DND-41 (cell line): ENCODE data around the gene DDX20.
"Not testable (repeated sequence)": the region's sequence is repeated elsewhere in the genome, so short reads cannot be mapped to it uniquely, and the experiment has no call there.

Source experiments
- ATAC-seq: fragments of 200-7000 bp; cut with Tn5 transposase; 3 replicates; pipeline ENCODE4 v1.9.1; 2021; ENCODE audit warnings: low read depth; ENCODE audit not compliant: insufficient read depth
- DNase-seq: peaks from one replicate; pipeline ENCODE4 v3.0.0-alpha.2; 2020
- H2AFZ ChIP-seq: 2 replicates; pipeline ENCODE4 v1.6.0; 2012; ENCODE audit warnings: low read depth, low read length
- H3K27ac ChIP-seq: 2 replicates; pipeline ENCODE4 v1.5.1; 2012; ENCODE audit warnings: low read length, inconsistent platforms
- H3K27me3 ChIP-seq: fragments of 200-600 bp; sonication (generic); 2 replicates; pipeline ENCODE4 v1.6.0; 2012; ENCODE audit warnings: low read length, mild to moderate bottlenecking, inconsistent platforms; ENCODE audit not compliant: insufficient read depth, poor library complexity
- H3K36me3 ChIP-seq: 2 replicates; pipeline ENCODE4 v1.5.1; 2012; ENCODE audit warnings: low read length, inconsistent platforms; ENCODE audit not compliant: insufficient read depth
- H3K4me1 ChIP-seq: 2 replicates; pipeline ENCODE4 v1.5.1; 2012; ENCODE audit warnings: mild to moderate bottlenecking, low read length; ENCODE audit not compliant: insufficient read depth
- H3K4me2 ChIP-seq: 2 replicates; pipeline ENCODE4 v1.6.0; 2012; ENCODE audit warnings: mild to moderate bottlenecking, moderate library complexity, low read length, inconsistent platforms; ENCODE audit not compliant: insufficient read depth
- H3K4me3 ChIP-seq, 2 experiments: fragments of 200-600 bp in 1 of 2; shearing (Covaris generic) in 1 of 2; 2 replicates each; pipeline ENCODE4 v1.5.1; 2012 to 2016; ENCODE audit warnings: inconsistent platforms in 2 of 2, low read length in 2 of 2, mild to moderate bottlenecking in 2 of 2, low read depth in 1 of 2, moderate library complexity in 1 of 2
- H3K79me2 ChIP-seq: 2 replicates; pipeline ENCODE4 v1.6.0; 2012; ENCODE audit warnings: low read length, inconsistent platforms; ENCODE audit not compliant: insufficient read depth
- H3K9ac ChIP-seq: 2 replicates; pipeline ENCODE4 v1.6.0; 2012; ENCODE audit warnings: low read depth, mild to moderate bottlenecking, inconsistent platforms, low read length, moderate library complexity
- H3K9me3 ChIP-seq: 2 replicates; pipeline ENCODE4 v1.5.1; 2012; ENCODE audit warnings: low read length, moderate library complexity, mild to moderate bottlenecking, inconsistent platforms; ENCODE audit not compliant: insufficient read depth, severe bottlenecking
- H4K20me1 ChIP-seq: 2 replicates; pipeline ENCODE4 v1.6.0; 2012; ENCODE audit warnings: low read length; ENCODE audit not compliant: insufficient read depth
- EZH2 ChIP-seq: IDR thresholded peaks from 3 replicates; pipeline ENCODE4 v1.6.1; 2012; ENCODE audit warnings: borderline replicate concordance, low read depth, mild to moderate bottlenecking, moderate library complexity, low read length, inconsistent platforms; ENCODE audit not compliant: severe bottlenecking
- TF ChIP-seq, protein P1 (sequence below): IDR thresholded peaks from 2 replicates; pipeline ENCODE4 v1.5.1; 2012; ENCODE audit warnings: borderline replicate concordance, low read length, moderate library complexity, mild to moderate bottlenecking; ENCODE audit not compliant: poor library complexity, severe bottlenecking; ENCODE audit errors: extremely low read depth

DDX20 gene

DNA sequence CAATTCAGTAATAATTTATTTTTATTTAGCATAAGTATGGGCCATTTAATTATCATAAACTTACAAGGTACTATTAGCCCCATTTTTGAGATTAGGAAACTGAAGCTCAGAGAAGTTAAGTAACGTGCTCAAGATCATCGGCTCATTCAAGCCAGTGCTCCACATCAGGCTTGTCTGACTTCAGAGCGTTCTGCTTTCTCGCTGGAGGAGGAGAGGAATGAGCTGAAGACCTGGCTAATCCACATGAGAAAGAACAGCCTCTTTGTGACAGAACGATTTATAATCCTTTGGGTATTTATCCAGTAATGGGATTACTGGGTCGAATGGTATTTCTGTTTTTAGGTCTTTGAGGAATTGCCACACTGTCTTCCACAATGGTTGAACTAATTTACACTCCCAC is 39.7 kb downstream of the DDX20 start:
- no peak overlapping the region for H2AFZ ChIP-seq

DNA sequence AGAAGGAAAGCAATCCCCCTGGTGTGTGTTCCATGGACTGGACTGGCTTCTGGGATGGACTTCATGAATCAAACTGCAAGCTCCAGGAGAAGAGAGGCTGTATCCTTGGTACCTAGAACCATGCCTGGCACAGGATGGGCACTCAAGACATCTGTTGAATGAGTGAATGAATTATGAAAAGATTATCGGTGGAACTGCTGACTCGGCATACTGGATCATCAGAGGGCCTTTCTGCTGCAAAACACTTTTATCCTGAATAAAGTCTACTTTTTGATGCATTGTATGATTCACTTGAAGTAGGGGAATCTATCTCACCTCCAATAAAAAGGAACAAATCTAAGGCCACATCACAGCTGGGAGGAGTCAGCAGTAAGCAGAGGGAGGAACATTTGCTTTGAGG is 42.9 kb downstream of the DDX20 start:
- Histone ChIP-seq H3K4me2 (no peak overlapping the region), H4K20me1 (no peaks in the 10 kb centered on the region), H3K9me3 (no peaks in the 10 kb centered on the region), H3K79me2 (no peaks in the 10 kb centered on the region), H3K27ac (no peak overlapping the region), H3K4me1 (no peaks in the 10 kb centered on the region), H3K36me3 (no peaks in the 10 kb centered on the region), H3K9ac (no peak overlapping the region), H3K4me3 (no peak overlapping the region), H3K27me3 (peaks cover 3% of the 10 kb centered on the region), H2AFZ (no peak overlapping the region)
- DNase-seq (no peak), ATAC-seq (no peak)
- no peak for TF ChIP-seq EZH2
- TF ChIP-seq, protein P1, sequence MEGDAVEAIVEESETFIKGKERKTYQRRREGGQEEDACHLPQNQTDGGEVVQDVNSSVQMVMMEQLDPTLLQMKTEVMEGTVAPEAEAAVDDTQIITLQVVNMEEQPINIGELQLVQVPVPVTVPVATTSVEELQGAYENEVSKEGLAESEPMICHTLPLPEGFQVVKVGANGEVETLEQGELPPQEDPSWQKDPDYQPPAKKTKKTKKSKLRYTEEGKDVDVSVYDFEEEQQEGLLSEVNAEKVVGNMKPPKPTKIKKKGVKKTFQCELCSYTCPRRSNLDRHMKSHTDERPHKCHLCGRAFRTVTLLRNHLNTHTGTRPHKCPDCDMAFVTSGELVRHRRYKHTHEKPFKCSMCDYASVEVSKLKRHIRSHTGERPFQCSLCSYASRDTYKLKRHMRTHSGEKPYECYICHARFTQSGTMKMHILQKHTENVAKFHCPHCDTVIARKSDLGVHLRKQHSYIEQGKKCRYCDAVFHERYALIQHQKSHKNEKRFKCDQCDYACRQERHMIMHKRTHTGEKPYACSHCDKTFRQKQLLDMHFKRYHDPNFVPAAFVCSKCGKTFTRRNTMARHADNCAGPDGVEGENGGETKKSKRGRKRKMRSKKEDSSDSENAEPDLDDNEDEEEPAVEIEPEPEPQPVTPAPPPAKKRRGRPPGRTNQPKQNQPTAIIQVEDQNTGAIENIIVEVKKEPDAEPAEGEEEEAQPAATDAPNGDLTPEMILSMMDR = no peak

More for the DNA sequence above, 39.7 kb downstream of the DDX20 start:
- no peak for ATAC-seq
- no peaks in the 10 kb centered on the region for H3K79me2 ChIP-seq
- H3K4me1 ChIP-seq = no peaks in the 10 kb centered on the region
- no peaks in the 10 kb centered on the region for H3K36me3 ChIP-seq
- H3K27ac ChIP-seq = no peak overlapping the region
- no peak for DNase-seq
- H3K4me3 ChIP-seq = no peak overlapping the region
- TF ChIP-seq, protein P1 = no peak
- no peak for TF ChIP-seq EZH2
- H4K20me1 ChIP-seq = no peaks in the 10 kb centered on the region
- no peak overlapping the region for H3K9ac ChIP-seq
- no peak overlapping the region for H3K4me2 ChIP-seq
- no peaks in the 10 kb centered on the region for H3K9me3 ChIP-seq
- peaks cover 14% of the 10 kb centered on the region for H3K27me3 ChIP-seq

DNA sequence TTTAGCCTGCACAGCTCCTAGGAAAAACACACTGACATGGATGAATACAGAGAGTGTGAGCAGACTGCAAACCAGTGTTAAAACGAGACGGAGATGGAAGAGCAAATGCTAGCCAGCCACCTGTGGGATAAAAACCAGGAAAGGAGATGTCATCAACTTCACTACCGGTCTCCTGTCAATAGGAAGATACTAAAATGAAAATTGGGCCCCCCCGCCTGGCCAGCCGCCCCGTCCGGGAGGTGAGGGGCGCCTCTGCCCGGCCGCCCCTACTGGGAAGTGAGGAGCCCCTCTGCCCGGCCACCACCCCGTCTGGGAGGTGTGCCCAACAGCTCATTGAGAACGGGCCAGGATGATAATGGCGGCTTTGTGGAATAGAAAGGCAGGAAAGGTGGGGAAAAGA is 44.0 kb downstream of the DDX20 start:
- not testable (repeated sequence) for H3K36me3 ChIP-seq, H3K9me3 ChIP-seq, H3K79me2 ChIP-seq, H3K27ac ChIP-seq, DNase-seq, H4K20me1 ChIP-seq, H3K4me2 ChIP-seq, H2AFZ ChIP-seq, H3K4me1 ChIP-seq, ATAC-seq, H3K4me3 ChIP-seq, H3K27me3 ChIP-seq, H3K9ac ChIP-seq

DNA sequence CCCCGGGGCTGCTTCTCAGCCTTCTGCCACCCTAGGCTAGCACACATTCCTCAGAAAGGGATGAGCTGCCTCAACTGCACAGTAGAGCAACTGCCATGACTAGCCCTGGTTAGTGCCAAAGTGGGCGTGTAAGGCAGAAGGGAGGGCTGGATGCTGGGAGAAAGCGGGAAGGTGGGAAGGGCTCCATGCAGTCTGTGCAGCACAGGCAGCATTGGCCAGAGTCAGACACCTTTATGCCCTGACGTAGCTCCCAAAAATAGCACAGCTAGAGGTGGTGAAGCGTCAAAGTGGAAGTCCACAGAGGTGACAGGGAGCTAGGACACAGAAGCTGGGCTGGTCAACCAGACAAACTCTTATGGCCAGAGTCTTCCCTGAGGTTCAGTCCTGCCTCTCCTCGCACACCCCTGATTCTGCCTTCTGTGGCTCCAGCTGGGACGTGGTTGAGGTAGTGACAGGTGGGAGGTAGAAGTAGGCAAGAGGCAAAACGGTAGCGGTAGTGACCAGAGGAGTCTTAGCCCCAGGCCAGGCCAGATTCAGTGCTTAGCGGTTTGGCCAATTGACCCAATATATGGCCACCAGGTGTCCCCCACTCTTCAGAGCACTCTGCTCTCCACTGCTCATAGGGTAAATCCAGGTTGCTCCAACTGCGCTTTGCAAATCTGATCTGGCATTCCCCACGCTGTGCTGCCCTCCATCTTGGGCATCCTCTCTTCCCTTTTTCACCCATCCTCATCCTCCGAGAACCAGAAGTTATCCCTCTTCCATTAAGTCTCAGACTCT is 45.6 kb downstream of the DDX20 start:
- no peak overlapping the region for H3K4me3 ChIP-seq
- H3K36me3 ChIP-seq = no peaks in the 10 kb centered on the region
- H2AFZ ChIP-seq = no peak overlapping the region
- H3K27me3 ChIP-seq = peaks cover 16% of the 10 kb centered on the region
- no peaks in the 10 kb centered on the region for H4K20me1 ChIP-seq
- H3K4me1 ChIP-seq = no peaks in the 10 kb centered on the region
- H3K79me2 ChIP-seq = no peaks in the 10 kb centered on the region
- TF ChIP-seq, protein P1 = no peak
- TF ChIP-seq EZH2 = no peak
- DNase-seq (no peak), ATAC-seq (no peak)
- H3K9me3 ChIP-seq = no peaks in the 10 kb centered on the region
- H3K9ac ChIP-seq = no peak overlapping the region
- H3K4me2 ChIP-seq = no peak overlapping the region
- no peak overlapping the region for H3K27ac ChIP-seq
